CD4-positive, alpha-beta T cell treated with Interleukin-2 at 100 ng/mL for 4 hours (primary cell): ENCODE results near the gene AK9.
A peak's percentile ranks its signal among the peaks of the same experiment; 100 is the strongest.
"Not testable (repeated sequence)": the region's sequence is repeated elsewhere in the genome, so short reads cannot be mapped to it uniquely, and the experiment has no call there.

Source experiments
- DNase-seq: peaks from one replicate; pipeline ENCODE4 v3.0.0-alpha.2; 2020; ENCODE audit warnings: low spot score

Gene AK9

GRCh38 chr6:109478841-109479624 is 212.0 kb downstream of the AK9 start:
- peak; percentile 37 for DNase-seq

DNA sequence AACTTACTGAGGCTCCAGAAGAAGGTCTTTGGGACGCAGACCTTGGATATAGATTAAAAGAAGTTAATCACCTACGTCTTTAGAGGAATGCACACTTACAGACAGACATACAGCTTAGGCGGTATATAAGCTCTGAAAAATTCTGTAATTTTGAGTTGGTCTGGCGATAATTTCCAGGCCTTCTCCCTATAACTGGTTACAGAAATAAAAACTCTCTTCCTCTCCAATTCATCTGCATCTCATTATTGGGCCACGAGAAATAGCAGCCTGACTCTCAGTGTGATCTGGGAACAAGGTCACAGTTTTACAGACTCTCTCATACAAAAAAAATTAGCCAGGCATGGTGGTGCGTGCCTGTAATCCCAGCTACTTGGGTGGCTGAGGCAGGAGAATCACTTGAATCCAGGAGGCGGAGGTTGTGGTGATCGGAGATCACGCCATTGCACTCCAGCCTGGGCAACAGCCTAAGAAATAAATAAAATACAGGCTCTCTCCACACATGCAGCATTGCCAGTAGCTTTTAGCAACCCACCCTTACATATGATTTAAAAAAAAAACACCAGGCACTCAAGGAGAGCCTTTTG is 212.7 kb downstream of the AK9 start:
- DNase-seq = no peak

- no peak for DNase-seq
Observed at GRCh38 chr6:109477725-109478124, 213.3 kb downstream of the AK9 start.

- no peak for DNase-seq
Observed at GRCh38 chr6:109477184-109477583, 213.8 kb downstream of the AK9 start.

DNA sequence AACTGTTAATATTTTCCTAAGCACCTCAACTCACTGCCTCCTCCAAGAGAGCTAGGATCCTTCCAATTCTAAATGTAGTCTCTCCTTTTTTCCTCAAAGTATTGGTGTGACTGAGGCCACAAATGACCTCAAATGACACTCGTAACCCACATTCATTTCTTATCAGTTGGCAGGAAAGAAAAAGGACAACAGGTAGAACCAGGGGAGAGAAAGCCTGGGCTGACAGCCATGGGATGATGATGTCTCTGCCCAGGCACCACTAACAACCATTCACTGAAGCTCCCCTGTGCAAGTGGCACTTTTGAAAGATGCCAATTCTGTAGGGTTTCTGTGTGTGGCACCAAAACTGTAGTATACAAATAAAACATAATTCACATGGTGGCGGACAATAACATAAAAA is 215.4 kb downstream of the AK9 start:
- DNase-seq = no peak

DNA sequence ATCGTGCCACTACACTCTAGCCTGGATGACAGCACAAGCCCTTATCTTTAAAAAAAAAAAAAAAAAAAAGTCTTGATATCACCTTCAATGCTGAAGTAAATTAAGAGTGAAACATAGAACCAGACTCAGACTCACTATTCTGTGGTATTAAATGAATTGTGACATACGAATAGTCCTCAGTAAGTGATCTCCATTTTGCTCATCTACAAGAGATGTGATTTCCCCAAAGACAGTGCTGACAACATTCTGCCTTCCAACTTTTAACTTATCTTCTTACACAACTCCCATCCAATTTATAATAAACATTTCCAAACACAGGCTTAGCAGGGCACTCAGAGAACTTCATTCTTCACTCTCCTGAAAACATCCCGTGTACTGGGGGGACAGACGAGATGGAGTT is 216.0 kb downstream of the AK9 start:
- DNase-seq = no peak

DNA sequence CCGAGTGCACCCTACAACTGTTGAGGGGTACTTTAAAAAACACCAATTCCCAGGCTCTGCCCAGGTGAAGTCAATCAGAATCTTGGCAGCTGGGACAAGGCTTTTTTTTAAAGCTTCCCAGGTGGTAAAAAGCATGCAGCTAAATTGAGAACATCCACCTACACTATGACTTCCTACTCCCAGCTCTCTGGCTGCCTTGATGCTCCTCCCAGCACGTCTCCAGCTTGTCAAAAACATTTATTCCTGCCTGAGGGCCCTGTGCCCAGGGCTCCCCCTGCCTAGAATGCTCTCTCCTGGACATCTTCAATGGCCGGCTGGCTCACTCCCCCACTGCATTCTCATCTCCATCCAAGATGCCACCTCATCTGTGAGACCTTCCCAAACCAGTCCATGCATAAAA is 217.9 kb downstream of the AK9 start:
- DNase-seq = no peak

DNA sequence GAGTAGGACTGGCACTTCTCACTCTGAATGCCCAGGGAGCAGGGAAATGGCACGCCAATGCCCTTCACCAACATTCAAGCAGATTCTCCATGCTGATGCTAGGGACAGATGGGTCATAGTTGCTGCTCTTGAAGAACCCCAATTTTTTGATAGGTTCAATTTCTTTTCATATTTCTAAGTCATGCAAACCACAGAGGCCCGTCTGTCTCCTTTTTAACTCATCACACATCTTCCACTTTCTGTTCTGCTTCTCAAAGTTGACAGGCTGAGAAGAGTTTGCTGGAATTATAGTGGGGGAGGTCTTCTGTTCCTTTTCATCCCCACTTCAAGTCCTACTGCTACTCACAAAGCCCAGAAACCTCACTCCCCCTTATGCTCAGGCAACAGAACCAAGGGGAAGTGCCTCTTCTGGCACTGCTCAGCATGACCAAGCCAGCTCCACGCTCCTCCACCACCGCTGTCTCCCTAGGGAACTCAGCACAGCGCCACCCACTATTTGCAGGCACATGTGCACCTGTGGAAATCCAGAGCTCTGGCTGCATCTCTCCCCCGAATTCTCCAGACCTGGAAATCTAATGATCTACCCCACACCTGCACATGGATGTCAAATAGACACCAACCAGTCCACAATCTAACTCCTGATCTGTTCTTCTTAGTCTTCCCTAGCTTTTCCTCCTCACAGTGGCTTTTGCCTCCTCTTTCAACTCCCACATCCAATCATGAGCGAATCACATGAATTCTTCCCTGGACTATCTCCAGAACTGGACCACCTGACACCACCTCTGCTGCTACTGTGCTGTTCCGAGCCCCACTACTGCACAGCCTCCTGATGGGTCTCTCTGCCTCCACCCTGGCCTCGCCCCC is 218.6 kb downstream of the AK9 start:
- no peak for DNase-seq

DNA sequence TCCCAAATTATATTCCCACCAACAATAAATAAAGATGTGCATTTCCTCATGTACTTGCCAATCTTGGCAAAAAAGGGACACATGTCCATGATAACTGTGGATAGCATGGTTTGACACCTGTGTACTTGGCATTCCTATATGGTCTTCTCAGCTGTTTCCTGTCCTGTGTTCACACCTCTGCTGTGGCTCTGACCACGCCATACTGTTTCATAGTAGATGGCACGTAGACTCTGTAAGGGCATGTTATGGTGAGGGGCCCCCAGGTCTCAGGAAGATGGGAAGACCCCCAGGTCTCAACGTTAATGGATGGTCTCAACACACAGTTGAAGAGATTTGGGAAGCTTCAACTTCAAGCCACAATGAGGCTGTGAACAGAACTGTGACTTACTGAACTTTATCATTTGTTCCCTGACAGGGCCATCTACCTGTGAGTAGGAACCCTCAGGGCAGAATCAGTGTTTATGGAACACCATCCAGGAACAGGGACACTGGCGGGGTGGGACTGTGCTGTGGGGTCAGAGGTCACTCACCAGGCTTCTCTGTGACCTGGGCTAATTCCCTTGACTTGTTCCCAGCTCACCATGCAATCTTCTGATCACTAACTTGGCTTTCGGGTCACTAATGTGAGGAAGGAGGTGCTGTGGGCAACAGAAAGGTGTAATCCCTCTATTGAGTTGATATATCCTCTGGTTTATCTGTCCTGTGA is 219.7 kb downstream of the AK9 start:
- no peak for DNase-seq

- DNase-seq = no peak
Observed at GRCh38 chr6:109469591-109470189, 221.3 kb downstream of the AK9 start.

DNA sequence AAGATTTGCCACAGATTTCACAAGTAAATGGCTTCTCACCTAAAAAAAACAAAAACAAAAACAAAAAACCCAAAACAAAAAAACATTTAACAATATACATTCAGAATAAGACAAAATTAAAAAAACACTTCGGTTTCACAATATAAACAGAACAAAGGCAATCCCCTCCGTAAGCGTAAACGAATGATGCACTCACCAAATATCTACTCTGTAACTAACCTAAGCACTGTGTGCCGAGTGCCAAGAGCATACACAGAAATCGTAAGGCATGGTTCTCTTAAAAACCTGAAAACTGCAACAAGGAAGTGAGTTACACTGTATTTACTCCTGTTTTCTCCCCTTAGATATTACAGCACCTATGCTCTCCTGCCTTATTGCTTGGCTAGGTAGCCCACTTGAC is 223.3 kb downstream of the AK9 start:
- no peak for DNase-seq

DNA sequence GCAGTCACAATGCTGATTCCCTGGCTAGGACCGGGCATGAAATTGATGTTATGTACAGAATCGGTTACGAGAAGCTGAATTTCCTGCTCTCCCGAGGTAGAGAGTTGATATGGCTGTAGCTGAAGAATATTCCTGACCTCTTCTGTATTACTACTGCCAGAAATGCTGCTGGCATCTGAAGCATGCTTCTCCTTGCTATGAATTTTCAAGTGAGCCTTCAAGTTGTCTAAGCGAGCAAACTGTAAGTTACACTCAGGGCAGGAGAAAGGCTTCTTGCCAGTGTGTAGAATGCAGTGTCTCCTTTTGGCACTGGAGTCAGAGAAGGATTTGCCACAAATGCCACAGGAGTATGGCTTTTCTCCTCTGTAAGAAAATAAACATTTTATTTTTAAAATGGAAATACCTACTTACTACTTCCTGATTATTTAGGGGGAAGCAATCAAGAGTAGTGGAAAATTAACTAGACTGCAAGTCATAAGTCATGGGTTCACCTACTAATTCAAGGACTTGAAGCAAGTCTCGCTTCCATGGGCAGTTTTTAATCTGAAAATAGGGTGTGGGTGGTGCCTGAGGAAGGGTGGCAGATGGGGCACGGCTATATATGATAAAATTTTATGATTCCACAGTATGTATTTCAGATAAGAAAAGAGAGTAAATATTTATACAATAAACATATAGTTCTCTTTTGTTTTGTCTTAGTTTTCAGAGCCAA is 224.6 kb downstream of the AK9 start:
- DNase-seq = no peak

DNA sequence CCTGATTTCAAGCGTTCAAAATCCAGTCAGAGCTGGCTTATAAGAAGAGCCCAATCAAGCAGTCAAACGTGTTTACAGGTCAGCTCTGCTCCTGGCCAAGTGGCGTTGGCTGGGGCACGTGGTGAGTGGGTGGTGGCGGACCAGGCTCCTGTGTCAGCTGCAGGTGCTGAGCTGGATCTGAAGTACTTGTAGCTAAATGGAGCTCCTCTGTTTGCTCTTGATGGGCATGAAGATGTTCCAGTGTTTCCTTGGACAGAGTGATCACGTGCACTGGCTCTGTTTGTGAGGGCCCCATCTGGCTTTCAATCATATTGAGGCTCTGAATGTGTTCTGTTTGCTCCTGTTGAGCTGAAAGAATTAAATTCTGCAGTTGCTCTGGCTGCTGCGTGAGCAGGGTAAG is 225.2 kb downstream of the AK9 start:
- no peak for DNase-seq

DNA sequence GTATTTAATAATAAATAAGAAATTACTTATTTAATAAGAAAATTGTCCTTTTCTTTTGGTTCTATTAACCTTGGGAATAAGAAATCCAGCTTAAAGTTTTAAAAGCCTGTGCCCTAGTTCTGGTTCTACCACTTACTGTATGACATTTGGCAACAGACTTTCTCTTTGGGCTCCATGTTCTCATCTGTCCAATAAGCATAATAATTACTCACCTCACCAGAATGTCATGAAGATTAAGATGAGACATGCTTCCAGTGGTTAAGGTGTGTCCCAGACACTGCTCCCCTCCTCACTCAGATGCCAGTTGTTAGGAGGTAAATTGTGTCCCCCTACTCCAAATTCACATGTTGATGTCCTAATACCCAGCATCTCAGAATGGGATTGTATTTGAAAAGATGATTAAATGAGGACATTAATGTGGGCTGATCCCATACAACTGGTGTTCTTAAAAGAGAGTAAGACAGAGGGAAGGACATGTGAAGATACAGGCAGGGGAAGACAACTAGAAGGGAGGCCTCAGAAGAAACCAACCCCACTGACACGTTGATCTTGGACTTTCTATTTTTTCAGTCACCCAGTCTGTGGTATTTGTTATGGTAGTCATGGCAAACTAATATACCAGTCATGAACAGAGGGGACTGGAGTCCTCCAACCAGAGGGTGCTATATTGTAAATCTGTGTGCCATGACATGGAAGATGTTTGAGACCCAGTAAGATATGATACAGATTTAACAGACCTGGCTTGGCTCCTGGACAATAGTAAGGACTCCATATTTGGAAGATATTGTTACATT is 229.1 kb downstream of the AK9 start:
- peak; percentile 40 for DNase-seq

- DNase-seq = not testable (repeated sequence)
Observed at GRCh38 chr6:109461205-109461604, 229.8 kb downstream of the AK9 start.

DNA sequence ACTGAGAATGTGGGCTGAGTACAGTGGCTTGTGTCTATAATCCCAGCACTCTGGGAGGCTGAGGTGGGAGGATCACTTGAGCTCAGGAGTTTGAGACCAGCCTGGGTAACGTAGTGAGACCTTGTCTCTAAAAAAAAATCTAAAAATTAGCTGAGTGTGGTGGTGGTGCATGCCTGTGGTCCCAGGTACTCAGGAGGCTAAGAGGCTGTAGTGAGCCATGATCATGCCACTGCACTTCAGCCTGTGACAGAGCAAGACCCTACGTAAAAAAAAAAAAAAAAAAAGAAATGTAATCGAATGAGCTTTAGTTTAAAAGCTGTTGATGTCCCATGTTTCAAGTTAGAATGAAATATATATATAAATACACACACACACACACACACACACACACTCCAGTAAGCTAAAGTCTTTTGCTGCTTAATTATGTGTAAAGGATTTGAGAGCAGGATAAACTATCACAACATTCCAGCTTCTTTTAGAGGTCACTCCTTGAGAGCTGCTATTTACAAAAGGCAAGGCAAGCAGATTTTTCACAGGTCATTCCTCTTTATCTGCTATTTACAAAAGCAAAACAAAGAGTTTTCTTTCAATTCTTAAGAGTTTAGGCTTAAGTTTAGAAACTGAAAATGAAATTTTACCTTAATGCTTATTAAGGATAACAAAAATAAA is 230.7 kb downstream of the AK9 start:
- DNase-seq = no peak

DNA sequence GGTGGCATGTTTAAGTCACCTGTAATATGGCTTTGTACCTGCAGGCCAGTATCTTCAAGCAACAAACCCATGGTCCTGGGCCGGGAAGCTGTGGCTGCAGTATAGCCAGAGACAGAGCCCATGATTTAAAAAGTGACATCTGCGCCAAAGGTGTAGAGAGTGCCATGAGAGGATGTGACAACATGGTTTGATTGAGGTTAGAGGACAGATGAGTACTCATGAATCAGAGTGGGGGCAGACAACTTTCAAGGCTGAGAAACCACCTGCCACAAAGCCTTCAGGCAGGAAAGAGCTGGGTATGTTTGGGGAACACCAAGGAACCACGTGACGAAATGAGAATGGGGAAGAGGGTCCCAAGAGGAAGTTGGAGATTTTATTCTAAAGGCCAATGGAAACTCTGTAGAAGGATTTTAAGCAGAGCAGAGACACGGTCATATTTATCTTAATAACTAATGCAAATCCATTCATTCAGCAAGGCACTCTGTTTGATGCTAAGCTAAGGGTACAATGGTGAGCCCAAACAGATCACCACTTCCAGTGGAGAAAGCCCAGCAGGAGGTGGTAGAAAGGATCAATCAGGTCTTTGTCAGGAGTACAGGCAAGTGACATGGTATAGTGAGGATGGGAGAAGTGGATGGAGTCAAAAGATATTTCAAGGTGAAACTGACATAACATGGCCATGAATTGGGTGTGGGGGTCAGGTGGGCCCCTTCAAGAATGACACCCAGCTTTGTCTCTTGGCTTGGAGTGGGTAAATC is 232.0 kb downstream of the AK9 start:
- DNase-seq = peak; percentile 68

GRCh38 chr6:109457562-109457996 is 233.4 kb downstream of the AK9 start:
- no peak for DNase-seq
